ENCODE measurements around the gene GUK1. TPM values are rescaled to one million over a fixed set of nuclear protein-coding genes. Genes with fewer than 3 reads are reported as not detected.

Gene GUK1
- polyA plus RNA-seq, 1 experiment: 373 TPM

GRCh38 chr1:228105996-228106799, 33.9 kb upstream of the GUK1 start:
- TF ChIP-seq CTCF (IDR thresholded peaks at IDR 0.05; ENCODE audit: insufficient read depth, low read depth, low read length): no peak
- Histone ChIP-seq H3K27me3 (ENCODE audit: control insufficient read depth, insufficient read depth, low read length) (no peaks in the 10 kb centered on the region), H3K36me3 (ENCODE audit: control insufficient read depth, insufficient read depth, low read length) (peaks cover 13% of the 10 kb centered on the region), H3K4me3 (ENCODE audit: low read depth, low read length) (no peak overlapping the region)
- CTCF ChIA-PET: interaction anchor here (1.0 to 2.2 kb wide), 2 partner anchors 16 to 19 kb away, joined by 3 to 5 read pairs; no protein-coding TSS in a partner anchor
- POLR2A ChIA-PET: no interaction called here
- DNase-seq (ENCODE audit: low read depth): no peak

- DNase-seq (ENCODE audit: low read depth): no peak
- ChIA-PET CTCF (interaction anchor here (1.0 to 2.2 kb wide), 2 partner anchors 16 to 19 kb away, joined by 3 to 5 read pairs; no protein-coding TSS in a partner anchor), POLR2A (no interaction called here)
- Histone ChIP-seq H3K27me3 (ENCODE audit: control insufficient read depth, insufficient read depth, low read length) (no peaks in the 10 kb centered on the region), H3K36me3 (ENCODE audit: control insufficient read depth, insufficient read depth, low read length) (peaks cover 13% of the 10 kb centered on the region), H3K4me3 (ENCODE audit: low read depth, low read length) (no peak overlapping the region)
- TF ChIP-seq CTCF (IDR thresholded peaks at IDR 0.05; ENCODE audit: insufficient read depth, low read depth, low read length): no peak
Observed at GRCh38 chr1:228106800-228107054, 33.4 kb upstream of the GUK1 start.

GRCh38 chr1:228107636-228108035, 32.4 kb upstream of the GUK1 start:
- CTCF ChIA-PET: no interaction called here
- TF ChIP-seq CTCF (IDR thresholded peaks at IDR 0.05; ENCODE audit: insufficient read depth, low read depth, low read length): no peak

GRCh38 chr1:228108055-228108690, 31.9 kb upstream of the GUK1 start:
- H3K4me3 ChIP-seq (ENCODE audit: low read depth, low read length): peak overlapping the region; percentile 99
- POLR2A ChIA-PET: no interaction called here
- CTCF ChIA-PET: no interaction called here
- no peak for TF ChIP-seq CTCF (IDR thresholded peaks at IDR 0.05; ENCODE audit: insufficient read depth, low read depth, low read length)
- H3K36me3 ChIP-seq (ENCODE audit: control insufficient read depth, insufficient read depth, low read length): peaks cover 13% of the 10 kb centered on the region
- no peak for DNase-seq (ENCODE audit: low read depth)
- H3K27me3 ChIP-seq (ENCODE audit: control insufficient read depth, insufficient read depth, low read length): no peaks in the 10 kb centered on the region

More at GRCh38 chr1:228107636-228108035, 32.4 kb upstream of the GUK1 start:
- POLR2A ChIA-PET: no interaction called here
- DNase-seq (ENCODE audit: low read depth): no peak
- Histone ChIP-seq H3K36me3 (ENCODE audit: control insufficient read depth, insufficient read depth, low read length) (peaks cover 13% of the 10 kb centered on the region), H3K27me3 (ENCODE audit: control insufficient read depth, insufficient read depth, low read length) (no peaks in the 10 kb centered on the region), H3K4me3 (ENCODE audit: low read depth, low read length) (no peak overlapping the region)

- DNase-seq (ENCODE audit: low read depth): no peak
- H3K4me3 ChIP-seq (ENCODE audit: low read depth, low read length): peak overlapping the region; percentile 99
- no peaks in the 10 kb centered on the region for H3K27me3 ChIP-seq (ENCODE audit: control insufficient read depth, insufficient read depth, low read length)
- peaks cover 13% of the 10 kb centered on the region for H3K36me3 ChIP-seq (ENCODE audit: control insufficient read depth, insufficient read depth, low read length)
- POLR2A ChIA-PET: no interaction called here
- no peak for TF ChIP-seq CTCF (IDR thresholded peaks at IDR 0.05; ENCODE audit: insufficient read depth, low read depth, low read length)
- CTCF ChIA-PET: no interaction called here
Observed at GRCh38 chr1:228108742-228109072, 31.4 kb upstream of the GUK1 start.

Data from BJ (cell line).